T-helper 2 cell (primary cell): ENCODE measurements around the gene HGFAC.
A peak's percentile ranks its signal among the peaks of the same experiment; 100 is the strongest.

Experiments
- DNase-seq, 5 experiments: peaks; one replicate each; pipeline versions ENCODE4 v3.0.0 to v3.0.0-alpha.2; 2012 to 2022

HGFAC gene

GRCh38 chr4:3427134-3427476, 14.7 kb upstream of the HGFAC start:
- DNase-seq: no peak

GRCh38 chr4:3427706-3428446, 13.9 kb upstream of the HGFAC start:
- no peak for DNase-seq

- DNase-seq: no peak
These were observed 12.1 kb upstream of the HGFAC start for GRCh38 chr4:3429651-3430050.

- DNase-seq: no peak
These were observed 11.2 kb upstream of the HGFAC start for GRCh38 chr4:3430524-3430923.

GRCh38 chr4:3431446-3431993, 10.2 kb upstream of the HGFAC start:
- DNase-seq: no peak

GRCh38 chr4:3432381-3432790, 9.4 kb upstream of the HGFAC start:
- no peak for DNase-seq

- DNase-seq: no peak
These were observed 8.5 kb upstream of the HGFAC start for GRCh38 chr4:3433138-3433869.

GRCh38 chr4:3434881-3435685, 6.7 kb upstream of the HGFAC start:
- no peak for DNase-seq

- DNase-seq: no peak
These were observed 6.1 kb upstream of the HGFAC start for GRCh38 chr4:3435686-3435956.

- no peak for DNase-seq
These were observed 5.5 kb upstream of the HGFAC start for GRCh38 chr4:3436048-3436797.

- peak in 1 of 5 experiments; percentile 70 for DNase-seq
These were observed 4.8 kb upstream of the HGFAC start for GRCh38 chr4:3436798-3437581.

- no peak for DNase-seq
These were observed 4.2 kb upstream of the HGFAC start for GRCh38 chr4:3437582-3437936.

- no peak for DNase-seq
These were observed 3.5 kb upstream of the HGFAC start for GRCh38 chr4:3437998-3438846.

GRCh38 chr4:3438847-3439180, 3.0 kb upstream of the HGFAC start:
- DNase-seq: no peak

GRCh38 chr4:3439391-3439790, 2.4 kb upstream of the HGFAC start:
- no peak for DNase-seq

GRCh38 chr4:3440011-3440410, 1.8 kb upstream of the HGFAC start:
- DNase-seq: no peak

- no peak for DNase-seq
These were observed 728 bp upstream of the HGFAC start for GRCh38 chr4:3440979-3441500.

- DNase-seq: no peak
These were observed 741 bp downstream of the HGFAC start for GRCh38 chr4:3442460-3442958.

GRCh38 chr4:3442959-3443749, 1.4 kb downstream of the HGFAC start:
- peak; percentile 26 to 67 (median 51) for DNase-seq

- no peak for DNase-seq
These were observed 2.1 kb downstream of the HGFAC start for GRCh38 chr4:3443750-3444309.
